ENCODE results near the gene MPRIP.

DNA sequence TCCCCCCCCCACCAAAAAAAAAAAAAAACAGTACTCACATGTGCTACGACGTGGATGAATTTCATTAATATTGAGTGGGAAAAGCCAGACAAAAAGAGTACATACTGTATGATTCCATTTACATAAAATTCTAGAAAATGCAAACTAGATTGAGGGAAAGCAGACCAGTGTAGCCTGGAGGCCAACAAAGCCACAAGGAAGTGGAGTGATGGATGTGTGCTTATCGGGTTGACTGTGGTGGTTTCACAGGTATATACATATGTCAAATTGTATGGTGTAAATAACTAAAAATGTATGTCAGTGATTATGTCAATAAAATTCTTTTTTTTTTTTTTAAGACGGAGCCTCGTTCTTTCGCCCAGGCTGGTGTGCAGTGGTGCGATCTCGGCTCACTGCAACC is 165.7 kb downstream of the MPRIP start:
- no peak for TF ChIP-seq POLR2A (IDR thresholded peaks at IDR 0.05)
- TF ChIP-seq, protein P1, sequence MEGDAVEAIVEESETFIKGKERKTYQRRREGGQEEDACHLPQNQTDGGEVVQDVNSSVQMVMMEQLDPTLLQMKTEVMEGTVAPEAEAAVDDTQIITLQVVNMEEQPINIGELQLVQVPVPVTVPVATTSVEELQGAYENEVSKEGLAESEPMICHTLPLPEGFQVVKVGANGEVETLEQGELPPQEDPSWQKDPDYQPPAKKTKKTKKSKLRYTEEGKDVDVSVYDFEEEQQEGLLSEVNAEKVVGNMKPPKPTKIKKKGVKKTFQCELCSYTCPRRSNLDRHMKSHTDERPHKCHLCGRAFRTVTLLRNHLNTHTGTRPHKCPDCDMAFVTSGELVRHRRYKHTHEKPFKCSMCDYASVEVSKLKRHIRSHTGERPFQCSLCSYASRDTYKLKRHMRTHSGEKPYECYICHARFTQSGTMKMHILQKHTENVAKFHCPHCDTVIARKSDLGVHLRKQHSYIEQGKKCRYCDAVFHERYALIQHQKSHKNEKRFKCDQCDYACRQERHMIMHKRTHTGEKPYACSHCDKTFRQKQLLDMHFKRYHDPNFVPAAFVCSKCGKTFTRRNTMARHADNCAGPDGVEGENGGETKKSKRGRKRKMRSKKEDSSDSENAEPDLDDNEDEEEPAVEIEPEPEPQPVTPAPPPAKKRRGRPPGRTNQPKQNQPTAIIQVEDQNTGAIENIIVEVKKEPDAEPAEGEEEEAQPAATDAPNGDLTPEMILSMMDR (IDR thresholded peaks at IDR 0.05), result no peak
